NT2/D1 (cell line): ENCODE data around the gene DUSP10.

Experiments
- YY1 ChIP-seq: IDR thresholded peaks from 2 replicates; pipeline ENCODE4 v1.6.1; 2011; ENCODE audit not compliant: insufficient read length, insufficient read depth
- ZNF274 ChIP-seq: IDR thresholded peaks from 2 replicates; pipeline ENCODE4 v1.6.1; 2011; ENCODE audit warnings: mild to moderate bottlenecking, low read depth, low read length

- TF ChIP-seq YY1: no peak
- no peak for TF ChIP-seq ZNF274
Observed at GRCh38 chr1:221779771-221780170, 37.9 kb upstream of the DUSP10 start.
